GM19023 (cell line): Measurements from ENCODE around the gene MYO1B.

ENCODE experiments used
- ATAC-seq: cut with Tn5 transposase; IDR thresholded peaks from one replicate; pipeline ENCODE4 v1.9.1; 2021; ENCODE audit warnings: mild to moderate bottlenecking, moderate library complexity; ENCODE audit not compliant: unreplicated experiment

MYO1B gene

DNA sequence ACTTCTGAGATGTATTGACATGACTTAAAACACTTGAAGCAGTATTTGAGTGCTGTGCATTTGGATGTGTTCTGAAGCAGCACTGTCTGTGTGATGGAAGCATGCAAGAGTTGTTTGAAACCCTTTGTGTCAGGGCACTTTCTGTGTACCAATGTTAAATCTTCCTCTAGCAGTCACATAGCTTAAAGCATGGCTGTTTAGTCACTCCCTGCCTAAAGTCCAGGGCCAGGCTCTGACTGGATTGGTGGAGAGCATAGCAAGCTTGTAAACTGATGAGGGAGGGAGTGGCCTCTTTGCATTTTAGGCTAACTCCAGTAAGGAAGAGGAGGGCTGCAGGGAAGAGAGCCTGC is 73.5 kb downstream of the MYO1B start:
- ATAC-seq = no peak

DNA sequence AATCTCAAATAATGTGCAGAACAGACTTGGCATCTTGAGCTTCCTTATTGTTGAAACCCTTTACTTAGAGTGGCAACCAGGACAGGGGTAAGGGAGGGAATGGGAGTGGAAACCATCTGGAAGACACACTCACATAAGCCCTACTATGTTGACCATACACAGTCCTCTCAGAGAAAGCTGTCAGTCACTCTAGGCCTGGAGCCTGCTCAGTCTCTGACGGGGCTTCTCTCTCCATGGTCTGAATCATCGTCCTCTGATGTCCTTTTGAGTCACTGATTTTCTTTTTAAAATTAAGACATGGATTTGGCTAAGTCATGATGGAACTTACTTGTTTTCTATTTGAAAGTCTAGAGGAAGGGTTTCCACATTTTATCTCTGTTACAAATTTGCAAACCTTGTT is 74.0 kb downstream of the MYO1B start:
- no peak for ATAC-seq

DNA sequence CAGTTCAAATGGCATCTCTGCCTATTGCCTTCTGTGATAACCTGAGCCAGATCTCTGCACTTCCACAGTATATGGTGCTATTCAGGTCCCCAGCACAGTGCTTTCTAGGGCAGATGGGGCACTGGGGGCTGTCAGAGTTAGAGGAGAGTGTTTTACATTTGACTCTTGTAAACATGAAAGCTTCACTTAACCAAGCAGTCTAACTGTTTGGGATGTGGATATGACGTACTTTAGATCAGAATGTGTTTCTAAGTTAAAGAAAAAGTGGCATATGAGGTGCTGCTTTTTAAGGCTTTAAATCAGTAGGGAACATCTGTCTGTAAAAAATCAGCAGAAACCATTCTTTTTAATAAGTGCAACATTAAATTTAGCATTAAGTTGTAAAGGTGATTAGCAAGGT is 75.7 kb downstream of the MYO1B start:
- ATAC-seq = no peak

DNA sequence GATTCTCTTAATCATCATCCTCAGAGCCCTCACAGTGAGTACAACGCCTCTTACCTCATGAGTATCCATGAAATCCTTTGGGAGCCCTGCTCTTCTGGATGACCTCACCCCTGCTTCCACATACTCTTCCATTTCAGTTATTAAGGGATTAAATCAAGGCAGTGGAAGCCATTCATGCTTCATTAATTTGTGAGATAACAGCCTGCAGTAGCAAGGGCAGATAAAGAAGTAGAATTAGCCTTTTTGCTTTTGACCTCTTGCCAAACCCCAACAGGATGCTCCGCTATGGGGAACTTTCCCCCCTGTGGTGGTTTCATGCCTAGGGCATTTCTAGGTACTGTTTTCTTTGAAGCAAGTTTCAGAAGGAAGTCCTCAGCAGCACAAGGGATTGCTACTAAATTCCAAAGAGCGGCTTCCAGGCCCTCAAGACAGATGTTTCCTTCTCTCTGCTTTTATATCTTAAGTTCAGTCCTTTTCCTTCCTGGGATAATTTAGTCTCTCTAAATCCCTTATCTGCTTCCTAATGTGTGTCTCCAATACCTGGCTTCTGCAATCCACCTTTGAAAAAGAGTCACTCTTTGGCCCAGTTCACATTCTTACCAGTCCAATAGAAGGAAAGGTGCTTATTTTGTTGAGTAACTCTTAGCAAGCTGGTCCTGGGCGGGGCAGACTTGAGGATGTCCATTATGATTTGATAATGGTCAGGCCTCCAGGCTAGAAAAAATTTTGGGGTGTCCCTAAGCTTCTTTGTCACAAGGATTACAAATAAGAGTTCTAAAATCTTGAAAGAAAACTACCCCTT is 76.9 kb downstream of the MYO1B start:
- ATAC-seq = no peak

DNA sequence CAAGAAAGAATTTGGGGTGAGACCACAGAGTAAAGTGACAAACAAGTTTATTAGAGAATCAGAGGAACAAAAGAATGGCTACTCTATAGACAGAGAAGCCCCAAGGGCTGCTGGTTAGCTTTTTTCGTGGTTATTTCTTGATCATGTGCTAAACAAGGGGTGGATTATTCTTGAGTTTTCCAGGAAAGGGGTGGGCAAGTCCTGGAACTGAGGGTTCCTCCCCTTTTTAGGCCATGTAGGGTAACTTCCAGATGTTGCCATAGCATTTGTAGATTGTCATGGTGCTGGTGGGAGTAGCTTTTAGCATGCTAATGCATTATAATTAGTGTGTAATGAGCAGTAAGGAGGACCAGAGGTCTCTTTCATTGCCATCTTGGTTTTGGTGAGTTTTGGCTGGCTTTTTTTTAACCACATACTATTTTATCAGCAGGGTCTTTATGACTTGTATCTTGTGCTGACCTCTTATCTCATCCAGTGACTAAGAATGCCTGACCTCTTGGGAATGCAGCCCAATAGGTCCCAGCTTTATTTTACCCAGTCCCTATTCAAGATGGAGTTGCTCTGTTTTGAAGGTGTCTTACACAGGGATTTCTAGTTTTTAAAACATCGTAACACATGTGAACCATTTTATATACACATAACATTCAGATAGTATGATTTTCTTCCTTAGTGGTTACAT is 77.8 kb downstream of the MYO1B start:
- no peak for ATAC-seq

DNA sequence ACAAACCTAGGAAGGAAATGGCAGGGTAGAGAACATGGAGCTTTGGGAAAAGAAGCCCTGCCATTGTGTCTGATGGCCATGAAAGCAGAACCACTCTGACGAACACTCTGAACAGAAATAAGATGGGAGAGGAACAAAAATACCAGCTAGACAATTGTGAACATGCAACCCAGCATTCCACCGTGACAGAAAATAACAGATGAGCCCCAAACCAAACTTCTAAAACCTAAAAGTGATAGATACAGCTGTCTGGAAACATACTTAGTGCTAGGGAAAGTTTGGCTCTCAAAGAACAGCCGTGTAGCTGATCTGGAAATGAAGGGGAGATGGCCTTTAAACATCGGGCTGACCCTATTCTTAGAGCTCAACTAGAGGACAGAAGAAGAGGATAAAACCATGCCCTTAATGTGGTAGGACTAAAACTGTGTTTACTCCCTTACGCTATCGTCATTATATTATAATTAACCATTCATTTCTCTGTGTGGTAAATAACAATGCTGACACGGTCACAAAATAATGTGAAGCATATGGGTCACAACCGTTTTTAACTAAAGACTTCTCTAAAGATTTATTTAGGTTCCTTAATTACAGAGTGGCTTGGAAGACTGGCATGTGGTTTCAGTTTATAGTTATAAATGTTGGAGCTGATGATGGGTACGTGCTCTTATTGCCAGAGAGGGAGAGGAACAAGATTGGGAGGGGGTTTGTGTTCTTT is 80.6 kb downstream of the MYO1B start:
- ATAC-seq = no peak

DNA sequence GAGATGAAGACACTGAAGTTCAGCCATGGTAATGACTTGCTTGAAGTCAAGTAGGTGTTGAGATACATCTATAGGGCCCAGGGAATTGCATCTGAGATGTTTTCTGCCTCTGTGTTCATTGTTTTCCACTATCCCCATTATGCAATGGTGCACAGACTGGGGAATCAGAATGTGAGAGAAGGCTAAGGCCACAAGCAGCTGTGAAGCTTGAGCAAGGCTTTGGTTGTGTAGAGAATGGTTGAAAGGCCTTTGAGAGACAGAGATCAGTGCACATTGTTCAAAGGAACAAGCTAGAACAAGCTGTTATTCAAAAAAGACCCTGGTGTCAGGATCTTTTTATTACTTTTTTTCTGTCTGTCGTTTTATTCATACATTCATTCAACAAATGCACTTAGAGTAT is 82.3 kb downstream of the MYO1B start:
- ATAC-seq = no peak

DNA sequence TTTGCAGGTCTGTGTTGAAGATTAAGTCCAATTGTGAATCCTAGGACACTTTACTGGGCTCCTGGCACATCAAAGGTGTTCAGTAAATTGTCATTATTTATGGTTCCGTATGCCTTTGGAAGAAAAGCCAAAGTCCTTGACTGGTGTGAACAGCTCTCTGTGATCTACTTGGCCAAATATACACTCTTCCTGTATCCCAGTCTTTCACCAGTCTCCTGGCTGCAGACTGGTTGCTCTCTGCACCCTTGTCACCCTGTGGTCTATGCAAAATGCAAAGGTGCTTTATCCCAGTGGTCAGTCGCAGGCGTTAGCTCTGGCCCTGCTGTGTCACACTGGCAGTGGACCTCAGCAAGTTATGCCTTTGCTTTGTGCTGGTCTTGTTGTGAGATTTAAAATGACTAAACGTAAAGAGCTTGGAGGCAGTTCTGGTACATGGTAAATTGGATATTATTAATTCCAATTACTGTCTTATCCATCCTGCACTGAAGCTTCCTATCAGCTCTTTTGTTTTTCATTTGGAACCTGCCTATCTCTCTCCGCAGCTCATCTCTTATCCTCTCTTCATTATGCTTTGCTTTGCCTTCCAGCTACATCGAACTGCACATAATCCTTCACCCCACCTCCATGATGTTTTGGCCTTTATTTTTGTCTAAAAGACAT is 83.1 kb downstream of the MYO1B start:
- ATAC-seq = no peak

DNA sequence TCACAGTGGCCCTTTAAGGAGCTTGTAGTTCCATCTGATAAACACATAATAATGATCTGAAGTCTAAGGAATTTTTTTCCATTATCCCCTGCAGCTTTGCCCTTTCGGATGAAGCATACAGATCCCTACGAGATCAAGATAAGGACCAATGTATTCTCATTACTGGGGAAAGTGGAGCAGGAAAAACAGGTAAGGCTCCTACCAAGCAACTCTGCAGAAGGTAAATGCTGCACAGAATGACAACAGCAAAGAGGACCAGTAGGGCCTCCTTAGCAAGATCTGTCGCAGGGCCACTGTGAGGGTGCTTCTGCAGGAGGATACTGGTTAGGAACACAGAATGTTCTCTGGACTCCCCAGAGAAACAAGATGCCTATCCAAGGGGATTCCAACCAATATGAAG is 84.6 kb downstream of the MYO1B start:
- ATAC-seq = no peak

DNA sequence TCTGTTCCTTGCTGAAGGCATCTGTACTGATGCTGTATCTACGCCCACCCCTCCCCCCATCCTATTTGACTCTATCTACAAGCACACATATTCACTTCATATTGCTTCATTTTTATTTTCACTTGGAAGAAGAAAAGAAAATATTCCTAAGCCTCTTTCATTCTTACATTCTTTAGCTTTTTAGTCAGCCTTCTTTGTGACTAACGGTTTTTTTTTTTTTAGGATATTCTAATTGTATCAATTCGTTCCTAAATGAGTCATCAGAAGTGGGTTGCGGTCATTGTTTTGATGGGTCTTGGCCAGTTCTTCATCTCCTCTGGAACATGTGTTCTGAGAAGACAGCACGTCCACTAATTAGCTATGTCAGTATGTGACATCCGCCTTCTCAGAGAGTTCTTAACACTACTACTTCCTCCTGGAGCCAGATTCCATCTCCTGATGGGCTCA is 88.7 kb downstream of the MYO1B start:
- ATAC-seq = no peak

DNA sequence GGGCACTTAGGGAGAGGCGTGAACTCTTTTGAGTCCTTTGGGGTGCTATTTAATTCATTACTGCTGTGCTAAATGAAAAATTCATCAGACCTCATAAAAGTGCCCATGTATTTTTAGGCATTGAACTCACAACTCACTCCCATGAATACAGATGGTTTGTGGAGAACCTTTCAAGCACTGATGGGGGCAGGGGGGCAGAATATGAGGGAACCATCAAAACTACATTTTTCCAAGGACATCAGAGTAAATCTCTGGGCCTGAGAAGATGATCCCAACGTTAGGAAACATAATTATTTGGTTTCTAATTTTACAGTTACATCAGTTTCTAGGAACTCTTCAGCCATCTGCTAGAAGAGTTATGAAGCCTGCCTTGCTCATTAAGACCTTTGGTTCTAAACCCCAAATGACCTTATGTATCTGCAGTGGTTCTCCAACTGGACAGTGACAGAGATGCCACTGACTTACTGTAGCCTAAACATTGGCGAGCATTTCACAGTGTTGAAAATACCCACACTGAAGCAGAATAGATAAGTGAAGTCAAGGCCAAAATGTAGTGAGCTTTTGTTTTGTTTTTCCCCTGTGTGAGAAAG is 90.8 kb downstream of the MYO1B start:
- ATAC-seq = no peak

DNA sequence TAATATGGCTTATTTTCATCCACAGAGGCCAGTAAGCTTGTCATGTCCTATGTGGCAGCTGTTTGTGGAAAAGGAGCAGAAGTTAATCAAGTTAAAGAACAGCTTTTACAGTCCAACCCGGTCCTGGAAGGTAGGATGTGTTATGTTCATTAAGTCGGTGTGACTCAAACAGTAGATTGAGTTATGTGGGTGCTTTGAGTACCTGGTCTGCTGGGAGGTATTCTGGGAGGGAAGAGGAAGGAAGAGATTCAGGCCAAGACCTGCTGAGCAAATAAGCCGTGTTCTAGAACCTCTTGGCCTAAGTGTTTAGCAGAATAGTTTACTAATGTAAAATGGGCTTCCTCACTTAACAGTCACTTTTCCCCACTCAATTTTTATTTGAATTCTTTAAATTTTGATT is 96.2 kb downstream of the MYO1B start:
- no peak for ATAC-seq

DNA sequence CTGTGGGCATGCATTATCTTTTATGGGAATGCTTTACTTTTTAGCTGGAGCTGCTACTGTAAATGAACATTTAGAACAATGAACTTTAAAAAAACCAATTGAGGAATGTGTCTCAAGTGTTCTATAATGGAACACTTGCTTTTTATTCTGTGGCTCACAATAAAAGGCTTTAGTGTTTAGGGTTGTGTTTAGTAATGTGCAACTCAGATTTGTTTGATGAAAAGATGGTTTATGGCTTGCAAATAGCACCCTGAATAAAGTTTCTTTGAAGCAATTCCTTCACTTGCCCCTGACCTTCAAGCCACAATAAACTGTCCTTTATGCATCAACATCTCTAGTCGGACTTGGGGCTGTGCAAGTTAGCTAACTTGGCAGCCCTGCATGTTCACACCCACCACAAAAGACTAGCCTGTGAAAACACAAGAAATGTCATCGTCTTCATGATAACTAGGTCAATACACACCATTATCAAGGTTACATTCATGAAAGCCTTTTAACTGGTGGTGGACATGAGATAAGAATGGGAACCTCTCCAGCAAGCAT is 98.7 kb downstream of the MYO1B start:
- ATAC-seq = no peak

DNA sequence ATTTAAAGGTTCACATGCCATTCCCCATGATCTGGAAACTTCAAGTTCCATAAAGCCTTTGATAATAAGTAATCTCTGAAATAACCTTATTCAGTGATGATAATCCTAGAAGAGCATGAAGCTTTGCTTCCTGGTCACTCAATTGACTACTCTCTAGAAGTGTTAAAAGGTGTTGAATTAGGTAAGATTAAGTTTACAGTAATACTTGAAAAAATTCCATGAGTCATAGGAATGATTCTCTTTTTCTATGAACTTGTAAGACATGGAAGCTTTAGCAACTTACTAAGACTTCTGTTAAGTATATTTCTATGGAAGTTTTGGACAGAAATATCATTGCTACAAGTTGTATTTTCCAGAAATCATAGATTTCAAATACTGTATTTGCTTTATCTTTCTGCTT is 100.6 kb downstream of the MYO1B start:
- ATAC-seq = no peak

DNA sequence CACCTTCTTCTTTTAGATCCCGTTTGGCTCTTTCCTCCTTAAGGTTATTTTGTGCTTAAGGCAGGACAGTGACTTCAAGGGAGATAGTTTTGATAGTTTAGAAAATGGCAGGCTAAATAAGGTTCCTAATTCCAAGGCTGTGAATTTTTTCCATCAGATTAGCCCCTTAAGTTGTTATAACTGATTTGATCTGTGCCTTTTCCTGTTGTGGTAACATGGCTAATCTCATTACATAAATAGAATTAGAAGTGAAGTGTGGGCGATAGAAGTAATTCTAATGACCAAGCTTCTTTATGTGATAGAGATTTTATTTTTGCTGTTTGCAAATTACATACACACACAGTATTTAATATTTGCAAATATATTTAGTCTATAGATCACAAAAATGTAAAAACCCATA is 102.0 kb downstream of the MYO1B start:
- no peak for ATAC-seq

DNA sequence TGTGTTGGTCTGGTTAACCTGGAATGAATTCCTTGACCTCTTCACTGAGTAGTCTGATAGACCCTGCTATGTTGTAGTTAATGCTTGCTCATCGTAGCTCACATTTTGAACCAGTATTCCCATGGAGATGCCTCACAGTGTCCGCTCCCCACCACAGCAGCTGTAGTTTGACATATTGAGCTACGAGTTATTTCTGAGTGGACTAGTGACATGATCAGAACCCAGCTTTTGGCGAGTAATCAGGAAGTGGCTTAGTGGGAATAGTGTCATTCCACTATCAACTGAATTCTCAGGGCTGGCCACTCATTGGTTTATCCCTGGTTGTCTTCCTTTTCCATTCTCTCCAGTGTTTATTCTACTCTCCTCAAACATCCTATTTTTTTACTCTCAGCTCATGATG is 102.7 kb downstream of the MYO1B start:
- no peak for ATAC-seq

DNA sequence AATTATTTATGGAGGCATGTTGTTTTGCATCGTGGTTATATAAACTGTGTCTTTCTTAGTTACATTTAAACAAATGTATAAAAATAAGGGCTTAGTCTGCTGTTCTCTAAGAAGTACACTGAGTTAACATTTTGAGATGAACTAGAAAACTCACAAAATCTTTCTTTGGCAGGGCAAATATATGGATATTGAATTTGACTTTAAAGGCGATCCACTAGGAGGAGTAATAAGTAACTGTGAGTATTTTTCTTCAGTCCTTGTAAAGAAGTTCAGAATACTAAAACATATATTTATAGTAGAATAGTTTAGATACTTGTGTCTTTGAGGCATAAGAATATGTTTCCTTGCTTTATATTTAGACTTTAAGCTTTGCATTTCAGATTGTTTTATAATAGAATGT is 104.8 kb downstream of the MYO1B start:
- no peak for ATAC-seq

DNA sequence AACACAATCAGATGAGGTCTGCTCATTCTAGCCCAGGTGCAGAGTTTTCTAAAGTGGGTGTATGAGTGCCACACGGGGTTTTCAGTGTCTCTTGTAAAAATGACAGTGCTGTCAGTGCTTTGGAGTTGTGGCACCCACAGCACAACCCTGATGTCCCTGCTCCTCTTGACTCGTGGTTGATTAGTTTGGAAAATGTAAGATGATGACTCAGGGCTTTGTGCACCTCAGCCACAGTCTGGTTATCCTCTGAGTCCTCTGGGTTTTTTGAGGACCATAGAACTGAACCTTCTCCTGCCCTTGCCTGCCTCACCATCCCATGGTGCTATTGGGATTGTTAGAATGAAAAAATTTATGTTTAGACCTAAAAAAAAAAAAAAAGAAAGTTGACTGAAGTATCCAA is 105.6 kb downstream of the MYO1B start:
- ATAC-seq = no peak

DNA sequence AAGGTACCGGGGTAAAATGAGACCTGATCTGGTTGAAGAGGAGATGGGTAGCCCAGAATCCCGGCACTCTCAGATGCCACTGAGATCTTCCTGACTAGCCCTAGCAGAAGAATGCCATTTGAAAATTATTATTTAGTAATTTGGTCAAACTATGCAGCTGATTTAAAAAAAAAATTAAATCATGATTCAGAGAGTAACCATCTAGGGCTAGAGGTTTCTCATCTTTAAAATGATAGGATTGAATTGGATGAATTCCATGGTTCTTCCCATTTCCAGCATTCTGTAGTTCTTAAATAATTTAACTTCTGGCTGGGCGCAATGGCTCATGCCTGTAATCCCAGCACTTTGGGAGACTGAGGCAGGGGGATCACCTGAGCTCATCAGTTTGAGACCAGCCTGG is 106.1 kb downstream of the MYO1B start:
- no peak for ATAC-seq

DNA sequence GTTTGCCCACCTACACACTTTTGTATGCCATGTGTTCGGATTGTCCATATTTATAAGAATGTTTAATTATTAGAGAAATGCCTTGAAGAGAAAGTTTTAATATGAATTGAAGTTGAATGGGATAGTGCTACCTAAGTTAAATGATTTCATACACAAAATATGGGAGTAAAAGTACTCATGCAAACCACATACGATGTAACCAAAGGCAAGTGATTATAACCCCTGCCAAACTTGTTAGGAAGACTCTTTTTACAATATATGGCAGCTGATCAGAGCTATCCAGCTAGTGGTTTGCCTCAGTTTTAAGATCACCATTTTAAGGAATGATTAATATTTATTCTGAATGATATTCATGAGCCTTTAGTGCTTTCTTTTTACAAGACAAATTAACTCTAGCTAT is 106.7 kb downstream of the MYO1B start:
- ATAC-seq = no peak

DNA sequence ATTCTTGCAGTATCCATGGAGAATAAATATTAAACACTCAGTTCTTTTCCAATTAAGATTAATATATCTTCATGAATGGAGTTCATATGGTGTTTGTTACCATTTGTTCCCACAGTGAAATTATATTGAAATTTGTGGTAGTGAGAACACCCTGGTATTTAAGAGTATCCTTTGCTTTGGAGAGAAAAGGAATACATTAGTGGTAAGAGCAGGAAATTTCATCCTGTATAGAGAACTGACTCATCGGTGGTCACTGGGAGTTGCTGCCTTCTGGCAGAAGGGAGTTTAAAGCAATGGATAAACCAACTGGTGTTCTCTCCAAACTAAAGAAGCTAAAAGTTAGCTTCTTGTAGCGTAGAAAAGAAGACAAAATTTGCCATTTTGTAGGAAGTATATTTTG is 107.3 kb downstream of the MYO1B start:
- no peak for ATAC-seq
